ENCODE results near the gene ZNF133.
"Not testable (repeated sequence)": the region's sequence is repeated elsewhere in the genome, so short reads cannot be mapped to it uniquely, and the experiment has no call there.

ZNF133 gene

GRCh38 chr20:18287915-18288748, at the start of gene ZNF133:
ZNF133 (plus strand) TSS chr20:18288527; CDS start chr20:18305687, 17,160 bp downstream.
- no peak for FAIRE-seq

DNA sequence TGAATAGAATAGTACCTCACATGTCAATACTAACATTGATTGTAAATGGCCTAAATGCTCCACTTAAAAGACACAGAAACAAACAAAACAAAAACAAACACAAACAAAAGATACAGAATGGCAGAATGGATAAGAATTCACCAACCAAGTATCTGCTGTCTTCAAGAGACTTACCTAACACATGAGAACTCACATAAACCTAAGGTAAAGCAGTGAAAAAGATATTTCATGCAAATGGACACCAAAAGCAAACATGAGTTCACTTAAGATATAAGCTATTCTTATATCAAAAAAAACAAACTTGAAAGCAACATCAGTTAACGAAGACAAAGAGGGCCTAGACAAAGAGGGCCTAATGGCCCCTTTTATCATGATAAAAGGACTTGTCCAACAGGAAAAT, 47.3 kb upstream of the ZNF133 start:
- no peak for FAIRE-seq

- FAIRE-seq = no peak
These were observed 44.5 kb upstream of the ZNF133 start for GRCh38 chr20:18243802-18244201.

GRCh38 chr20:18248545-18248944, 39.8 kb upstream of the ZNF133 start:
- not testable (repeated sequence) for FAIRE-seq

DNA sequence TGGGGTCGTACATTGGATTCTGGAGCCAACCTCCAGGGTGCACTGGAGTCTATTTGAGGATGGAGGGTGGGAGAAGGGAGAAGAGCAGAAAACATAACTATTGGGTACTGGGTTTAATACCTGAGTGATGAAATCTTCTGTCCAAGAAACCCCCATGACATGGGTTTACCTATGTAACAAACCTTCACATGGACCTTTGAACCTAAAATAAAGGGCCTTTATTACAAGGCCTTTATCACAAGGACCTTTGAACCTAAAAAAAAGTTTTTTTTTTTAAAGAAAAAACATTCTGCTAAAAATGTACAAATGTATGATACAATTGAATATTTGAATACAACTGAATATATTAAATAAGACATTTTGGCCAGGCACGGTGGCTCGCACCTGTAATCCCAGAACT, 38.1 kb upstream of the ZNF133 start:
- no peak for FAIRE-seq

GRCh38 chr20:18252597-18253451, 35.5 kb upstream of the ZNF133 start:
- no peak for FAIRE-seq

DNA sequence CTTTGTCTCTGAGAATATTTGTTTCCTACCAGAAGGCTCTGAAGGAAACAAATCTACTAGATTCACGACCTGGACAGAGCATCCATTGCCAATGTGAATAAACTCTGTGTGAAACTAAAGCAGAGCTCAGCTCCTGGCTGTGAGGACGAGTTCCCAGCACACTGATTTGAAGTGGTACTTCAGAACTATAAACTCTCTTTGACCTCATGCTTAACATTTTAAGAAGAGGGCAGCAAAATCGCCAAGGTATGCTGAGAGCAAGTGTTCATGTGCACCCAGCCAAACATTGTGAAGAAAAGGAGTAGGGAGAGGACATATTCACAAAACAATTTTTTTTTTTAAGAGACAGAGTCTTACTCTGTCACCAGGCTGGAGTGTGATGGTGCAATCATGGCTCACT, 33.7 kb upstream of the ZNF133 start:
- no peak for FAIRE-seq

GRCh38 chr20:18255526-18255925, 32.8 kb upstream of the ZNF133 start:
- no peak for FAIRE-seq

GRCh38 chr20:18256440-18257090, 31.8 kb upstream of the ZNF133 start:
- FAIRE-seq = no peak

GRCh38 chr20:18258126-18258860, 30.0 kb upstream of the ZNF133 start:
- no peak for FAIRE-seq

- no peak for FAIRE-seq
These were observed 28.6 kb upstream of the ZNF133 start for GRCh38 chr20:18259730-18260129.

DNA sequence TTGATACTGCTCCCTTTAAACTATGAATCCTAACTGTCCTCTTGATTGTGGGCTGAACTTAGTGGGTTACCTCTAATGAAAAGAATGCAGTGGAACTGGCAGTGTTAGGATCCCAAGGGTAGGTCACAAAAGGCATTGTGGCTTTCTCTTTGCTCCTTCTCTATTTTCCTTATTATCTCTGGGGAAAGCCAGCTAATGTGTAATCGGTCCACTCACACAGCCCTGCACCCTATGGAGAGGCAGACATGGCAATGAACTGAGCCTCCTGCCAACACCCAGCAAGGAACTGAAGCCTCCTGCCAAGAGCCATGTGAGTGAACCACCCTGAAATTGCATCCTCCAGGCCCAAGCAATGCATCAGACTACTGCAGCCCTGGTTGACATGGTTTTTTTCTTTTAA, 24.6 kb upstream of the ZNF133 start:
- no peak for FAIRE-seq

DNA sequence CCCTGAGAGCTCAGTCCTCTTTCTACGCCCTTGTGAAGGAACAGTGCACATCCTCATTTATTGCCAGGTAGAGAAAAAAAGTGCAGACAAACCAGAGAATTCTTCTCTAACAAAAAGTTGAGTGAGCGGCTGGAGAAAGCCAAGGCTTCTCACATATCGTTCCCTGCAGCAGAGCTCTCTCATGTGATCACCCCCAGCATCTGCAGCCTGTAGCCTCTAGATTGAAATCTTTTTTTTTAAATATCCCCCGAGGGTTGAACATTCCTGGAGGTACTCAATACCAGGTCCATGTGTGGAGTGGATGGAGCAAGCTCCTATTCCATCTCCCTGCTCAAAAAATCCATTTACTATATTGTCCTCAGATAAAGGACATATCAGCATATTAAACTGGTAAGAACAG, 22.9 kb upstream of the ZNF133 start:
- no peak for FAIRE-seq

DNA sequence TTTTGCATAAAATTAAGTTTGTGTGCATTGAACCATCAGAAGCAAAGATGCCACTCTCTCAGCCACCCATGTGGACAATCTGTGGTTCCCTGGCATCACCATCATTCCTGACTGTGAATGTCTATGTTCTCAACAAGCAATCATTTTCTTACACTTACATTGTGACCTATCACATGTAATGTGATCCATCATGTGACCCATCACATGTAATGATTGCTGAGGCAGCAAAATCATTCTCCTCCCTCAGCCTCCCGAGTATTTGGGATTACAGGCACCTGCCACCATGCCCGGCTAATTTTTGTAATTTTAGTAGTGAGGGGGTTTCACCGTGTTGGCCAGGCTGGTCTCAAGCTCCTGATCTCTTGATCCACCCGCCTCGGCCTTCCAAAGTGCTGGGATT, 22.0 kb upstream of the ZNF133 start:
- no peak for FAIRE-seq

DNA sequence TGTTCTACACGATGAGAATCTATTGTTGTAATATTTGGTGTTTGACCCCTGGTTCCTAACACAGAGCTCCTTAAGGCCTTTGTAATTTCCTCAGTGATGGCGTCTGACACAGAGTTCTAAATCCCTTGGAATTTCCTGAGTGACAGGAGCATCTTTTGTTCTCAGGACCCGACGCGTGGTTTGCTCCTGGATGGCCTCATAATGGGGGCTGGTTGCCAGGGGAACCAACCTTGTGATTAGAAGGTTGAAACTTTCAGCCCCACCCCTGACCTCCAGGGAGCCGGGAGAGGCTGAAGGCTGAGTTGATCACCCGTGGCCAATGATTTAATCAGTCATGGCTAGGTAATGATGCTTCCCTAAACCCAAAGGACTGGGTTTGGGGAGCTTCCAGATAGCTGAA, 20.5 kb upstream of the ZNF133 start:
- no peak for FAIRE-seq

- FAIRE-seq = no peak
These were observed 17.2 kb upstream of the ZNF133 start for GRCh38 chr20:18271160-18271559.

DNA sequence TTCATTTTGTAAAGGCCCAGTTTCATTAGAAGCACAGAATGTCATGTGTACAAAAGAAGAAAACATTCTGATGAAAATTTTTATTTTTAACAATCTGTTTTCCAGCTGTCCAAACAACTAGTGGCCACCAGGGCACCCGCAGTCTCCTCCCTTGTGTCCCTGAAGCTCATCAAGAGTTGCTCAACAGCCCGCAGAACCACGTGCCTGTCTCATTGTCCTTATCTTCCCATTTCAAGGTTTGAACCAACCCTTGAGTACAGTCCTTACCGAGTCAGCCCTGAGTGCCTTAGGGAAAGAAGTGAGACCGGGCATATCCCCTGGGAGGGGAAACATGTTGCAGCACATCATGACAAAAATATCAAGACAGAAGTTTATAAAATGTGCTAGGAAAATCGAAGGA, 15.9 kb upstream of the ZNF133 start:
- no peak for FAIRE-seq

DNA sequence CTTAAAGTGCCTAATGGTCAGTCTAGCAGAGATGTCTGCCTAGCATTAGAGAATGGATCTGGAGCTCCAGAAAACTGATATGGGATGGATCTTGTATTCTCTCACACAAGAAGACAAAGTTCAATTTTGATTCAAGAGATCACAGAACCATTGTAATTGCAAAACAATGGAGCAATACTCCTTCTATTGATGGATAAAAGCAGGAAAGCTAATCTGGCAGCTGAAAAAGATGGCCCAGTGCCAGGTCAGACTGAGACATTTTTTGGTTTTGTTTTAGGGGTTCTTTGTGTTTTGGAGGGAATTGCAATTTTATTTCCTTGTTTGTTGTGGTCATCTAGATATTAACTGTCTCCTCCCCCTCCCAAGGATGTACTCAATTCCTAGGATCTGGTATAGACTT, 14.6 kb upstream of the ZNF133 start:
- FAIRE-seq = no peak

GRCh38 chr20:18275960-18276359, 12.4 kb upstream of the ZNF133 start:
- not testable (repeated sequence) for FAIRE-seq

- FAIRE-seq = peak; percentile 46
These were observed 11.5 kb upstream of the ZNF133 start for GRCh38 chr20:18276821-18277220.

GRCh38 chr20:18279242-18279641, 9.1 kb upstream of the ZNF133 start:
- FAIRE-seq = no peak

- FAIRE-seq = no peak
These were observed 3.4 kb upstream of the ZNF133 start for GRCh38 chr20:18284805-18285533.

All from TTC549 (cell line).